GM19240 (cell line): Measurements from ENCODE around the gene INTS2.
"Not testable (repeated sequence)": the region's sequence is repeated elsewhere in the genome, so short reads cannot be mapped to it uniquely, and the experiment has no call there.

Experiments used
- DNase-seq: peaks from one replicate; pipeline ENCODE4 v3.0.0; 2011; ENCODE audit warnings: low spot score; ENCODE audit not compliant: insufficient read length

The INTS2 gene

DNA sequence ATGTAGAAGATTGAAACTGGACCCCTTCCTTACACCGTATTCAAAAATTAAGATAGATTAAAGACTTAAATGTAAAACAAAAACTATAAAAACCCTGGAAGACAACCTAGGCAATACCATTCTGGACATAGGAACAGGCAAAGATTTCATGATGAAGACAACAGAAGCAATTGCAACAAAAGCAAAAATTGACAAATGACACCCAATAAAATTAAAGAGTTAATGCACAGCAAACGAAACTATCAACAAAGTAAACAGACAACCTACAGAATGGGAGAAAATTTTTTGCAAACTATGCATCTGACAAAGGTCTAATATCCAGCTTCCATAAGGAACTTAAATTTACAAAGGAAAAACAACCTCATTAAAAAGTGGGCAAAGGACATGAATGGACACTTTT lies 101.6 kb downstream of the INTS2 start:
- DNase-seq = not testable (repeated sequence)

DNA sequence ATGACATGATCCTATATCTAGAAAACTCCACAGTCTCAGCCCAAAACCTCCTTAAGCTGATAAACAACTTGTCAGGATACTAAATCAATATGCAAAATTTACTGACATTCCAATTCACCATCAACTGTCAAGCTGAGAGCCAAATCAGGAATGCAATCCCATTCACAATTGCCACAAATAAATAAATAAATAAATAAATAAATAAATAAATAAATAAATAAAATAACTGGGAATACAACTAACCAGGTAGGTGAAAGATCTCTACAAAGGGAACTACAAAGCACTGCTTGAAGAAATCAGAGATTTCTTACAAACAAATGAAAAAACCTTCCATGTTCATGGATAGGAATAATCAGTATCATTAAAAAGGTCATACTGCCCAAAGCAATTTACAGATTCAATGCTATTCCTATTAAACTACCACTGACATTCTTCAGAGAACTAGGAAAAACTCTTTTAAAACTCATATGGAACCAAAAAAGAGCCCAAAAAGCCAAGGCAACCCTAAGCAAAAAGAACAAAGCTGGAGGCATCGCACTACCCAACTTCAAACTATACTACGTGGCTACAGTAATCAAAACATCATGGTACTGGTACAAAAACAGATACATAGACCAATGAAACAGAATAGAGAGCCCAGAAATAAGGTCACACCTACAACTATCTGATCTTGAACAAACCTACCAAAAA lies 102.2 kb downstream of the INTS2 start:
- DNase-seq = no peak

DNA sequence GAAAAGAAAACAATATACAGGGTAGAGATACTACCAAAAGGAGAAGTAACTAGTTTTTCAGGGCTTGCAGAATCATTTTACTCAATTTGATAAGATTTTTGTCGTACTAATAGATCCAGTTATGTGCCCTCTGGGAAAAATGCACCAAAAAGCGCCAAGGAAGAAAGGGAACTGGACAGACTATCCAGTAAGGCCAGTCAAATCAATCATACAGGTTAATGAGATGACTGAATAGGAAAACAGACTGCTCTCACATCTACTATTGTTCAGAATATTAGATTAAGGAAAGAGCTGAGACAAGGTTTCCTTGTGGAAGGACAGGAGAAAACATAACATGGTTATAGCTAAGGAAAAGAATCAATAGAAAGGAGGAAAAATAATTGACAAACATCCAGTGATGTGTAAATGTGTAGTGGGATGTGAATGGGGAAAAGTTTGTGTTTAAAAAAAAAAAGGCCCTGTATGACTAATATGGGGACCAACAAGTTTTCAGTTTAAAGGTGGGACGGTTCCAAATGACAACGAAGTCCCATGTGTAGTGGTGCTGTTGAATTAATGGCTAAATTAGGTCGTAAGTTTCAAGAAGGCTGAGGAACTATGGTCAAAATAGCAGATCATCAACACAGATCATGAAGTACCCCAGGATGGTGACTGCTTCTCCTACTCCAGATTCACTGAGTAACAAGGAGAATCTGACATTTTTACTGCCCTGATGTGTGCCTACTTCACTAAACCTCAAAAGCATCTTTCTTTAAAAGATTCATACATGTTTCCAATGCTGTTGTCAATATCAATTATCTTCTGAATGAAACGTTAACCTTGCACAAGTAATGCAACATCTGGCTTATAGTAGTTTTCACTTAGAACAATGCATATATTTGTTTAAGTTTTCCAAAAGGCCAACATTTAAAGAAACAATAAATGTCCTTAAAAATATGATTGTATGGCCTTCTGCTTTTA lies 105.2 kb downstream of the INTS2 start:
- DNase-seq = no peak

DNA sequence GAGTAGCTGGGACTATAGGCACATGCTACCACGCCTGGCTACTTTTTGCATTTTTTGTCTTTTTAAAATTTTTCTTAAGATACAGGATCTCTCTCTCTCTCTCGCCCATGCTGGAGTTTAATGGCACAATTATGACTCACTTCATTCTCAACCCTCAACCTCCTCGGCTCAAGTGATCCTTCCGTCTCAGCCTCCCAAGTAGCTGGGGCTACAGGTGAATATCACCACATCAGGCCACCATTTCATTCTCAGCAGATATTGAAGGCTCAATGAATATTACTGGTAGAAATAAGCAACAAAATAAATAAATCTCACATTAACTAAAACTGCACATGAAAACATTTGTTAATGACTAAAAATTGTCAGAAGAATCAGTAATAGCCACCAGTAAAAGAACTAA lies 106.1 kb downstream of the INTS2 start:
- DNase-seq = no peak

DNA sequence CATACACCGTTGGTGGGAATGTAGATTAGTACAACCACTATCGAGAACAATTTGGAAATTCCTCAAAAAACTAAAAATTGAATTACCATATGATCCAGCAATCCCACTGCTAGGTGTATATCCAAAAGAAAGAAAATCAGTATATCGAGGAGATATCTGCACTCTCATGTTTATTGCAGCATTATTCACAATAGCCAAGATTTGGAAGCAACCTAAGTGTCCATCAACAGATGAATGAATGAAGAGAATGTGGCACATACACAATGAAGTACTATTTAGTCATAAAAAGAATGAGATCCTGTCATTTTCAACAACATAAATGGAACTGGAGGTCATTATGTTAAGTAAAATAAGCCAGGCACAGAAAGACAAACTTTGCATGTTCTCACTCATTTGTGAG lies 108.5 kb downstream of the INTS2 start:
- not testable (repeated sequence) for DNase-seq

DNA sequence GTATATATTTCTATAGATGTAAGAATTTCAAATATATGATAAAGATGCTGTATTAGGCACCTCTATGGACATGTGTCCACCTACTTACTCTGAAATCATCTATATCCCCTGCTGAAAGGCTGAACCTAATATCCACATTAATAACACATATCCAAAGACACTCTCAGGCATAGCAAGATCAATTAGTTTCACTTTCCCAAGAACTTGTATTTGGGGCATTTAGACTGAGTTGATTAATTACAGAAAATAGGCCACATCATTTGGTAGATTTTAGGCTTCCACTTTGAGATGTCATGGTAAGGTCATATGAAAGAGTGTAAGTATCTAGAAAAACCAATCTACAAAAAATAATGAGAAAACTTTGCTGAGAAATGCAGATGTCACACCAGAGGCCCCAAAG lies 109.6 kb downstream of the INTS2 start:
- no peak for DNase-seq

DNA sequence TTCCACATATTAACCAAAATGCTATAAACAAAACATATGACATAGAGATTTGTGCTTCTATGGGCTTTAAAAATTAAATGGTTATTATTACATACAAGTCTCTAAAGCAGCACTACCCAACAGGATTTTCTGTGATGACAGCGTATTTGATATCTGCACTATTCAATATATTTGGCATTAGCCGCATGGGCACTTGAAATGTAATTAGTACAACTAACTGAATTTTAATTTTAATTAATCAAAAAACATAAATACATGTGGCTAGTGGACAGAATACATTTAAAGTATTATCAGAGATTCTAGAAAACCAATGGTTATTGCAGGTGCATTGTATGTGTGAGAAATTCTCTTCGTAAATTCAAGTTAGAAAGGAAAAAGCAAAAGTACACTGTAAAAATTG lies 110.3 kb downstream of the INTS2 start:
- no peak for DNase-seq

DNA sequence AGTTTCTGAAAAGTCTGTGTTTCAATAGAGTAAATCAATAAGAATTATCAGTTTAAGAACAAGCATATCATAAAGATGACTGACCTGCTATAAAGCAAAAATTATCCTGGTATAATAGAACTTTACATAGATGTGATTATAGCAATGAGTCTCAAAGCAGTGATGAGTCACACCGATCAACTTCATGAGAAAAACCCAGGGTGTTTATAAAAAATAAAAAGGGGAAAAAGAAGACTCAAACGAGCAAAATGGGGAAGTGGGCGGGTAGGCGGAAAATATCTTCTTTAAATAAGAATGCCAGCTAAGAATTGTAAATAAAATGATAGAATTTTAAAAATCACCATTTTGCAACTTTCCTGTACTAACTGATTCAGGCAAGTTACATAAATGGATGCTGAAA lies 111.2 kb downstream of the INTS2 start:
- no peak for DNase-seq

DNA sequence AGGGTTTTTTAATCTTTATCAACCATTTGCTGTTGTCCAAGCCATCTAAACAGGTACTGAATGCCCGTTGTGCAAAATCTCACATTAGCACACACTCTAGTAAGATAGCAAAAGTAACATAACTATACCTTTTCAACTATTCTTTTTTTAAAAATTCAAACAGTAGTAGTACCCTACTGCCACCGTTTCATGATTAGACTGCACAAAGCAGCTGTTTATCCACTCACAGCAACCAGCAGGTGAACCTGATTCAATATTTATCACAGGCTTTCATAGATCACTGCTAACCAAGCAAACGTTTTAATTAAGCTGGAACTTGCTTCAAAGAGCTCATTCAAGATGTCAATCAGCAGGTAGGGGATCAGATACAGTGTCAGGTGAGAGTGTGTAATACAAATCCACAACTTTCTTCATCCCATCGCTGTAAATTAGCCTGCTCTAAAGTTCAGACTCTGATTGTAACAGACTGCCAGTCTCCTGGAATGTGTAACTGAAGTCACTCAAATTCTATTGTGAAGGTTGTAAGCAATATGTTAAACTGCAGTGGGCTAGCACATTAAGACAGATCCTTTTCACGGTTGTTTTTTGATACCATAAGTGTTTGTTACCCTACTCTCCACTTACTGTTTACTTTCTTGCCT lies 111.8 kb downstream of the INTS2 start:
- no peak for DNase-seq
